LHCN-M2 (cell line): ENCODE data around the gene CRP. TPM values are rescaled to one million over a fixed set of nuclear protein-coding genes. Genes with fewer than 3 reads are reported as not detected.
"Not testable (repeated sequence)": the region's sequence is repeated elsewhere in the genome, so short reads cannot be mapped to it uniquely, and the experiment has no call there.

ENCODE experiments used
- DNase-seq: peaks from one replicate; pipeline ENCODE4 v3.0.0-alpha.2; 2012; ENCODE audit warnings: low read depth
- total RNA-seq: library from RNA; depleted of rRNA; stranded (reverse); fragments of >200 nt; gene quantifications from 2 replicates; pipeline ENCODE4 v1.2.3, GENCODE V29; 2014; rRNA removed

Gene CRP
- total RNA-seq, 1 experiment from 2014 or later, result not detected

DNA sequence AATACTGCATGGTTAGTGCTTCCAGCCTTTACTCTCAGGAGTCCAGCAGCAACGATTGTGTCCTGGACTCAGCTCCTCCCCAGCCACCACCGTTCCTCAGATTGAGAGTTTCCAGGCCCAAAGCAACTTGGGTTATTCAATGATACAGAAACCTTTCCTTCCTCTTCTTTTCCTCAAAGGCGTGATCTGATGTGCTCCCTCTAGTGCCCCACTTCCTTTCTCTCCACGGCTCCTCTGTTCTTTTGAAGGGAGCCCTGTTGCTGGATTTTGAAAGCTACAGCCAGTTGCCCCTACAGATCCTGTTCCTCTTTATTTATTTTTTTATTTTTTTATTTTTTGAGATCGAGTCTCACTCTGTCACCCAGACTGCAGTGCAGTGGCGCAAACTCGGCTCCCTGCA, 14.1 kb downstream of the CRP start:
- DNase-seq, result no peak

- no peak for DNase-seq
Measured at GRCh38 chr1:159699653-159700052, 14.7 kb downstream of the CRP start.

- no peak for DNase-seq
Measured at GRCh38 chr1:159699246-159699645, 15.1 kb downstream of the CRP start.

GRCh38 chr1:159687511-159687910, 26.9 kb downstream of the CRP start:
- no peak for DNase-seq

- DNase-seq, result no peak
Measured at GRCh38 chr1:159686599-159687299, 27.6 kb downstream of the CRP start.

GRCh38 chr1:159678939-159679338, 35.5 kb downstream of the CRP start:
- no peak for DNase-seq

DNA sequence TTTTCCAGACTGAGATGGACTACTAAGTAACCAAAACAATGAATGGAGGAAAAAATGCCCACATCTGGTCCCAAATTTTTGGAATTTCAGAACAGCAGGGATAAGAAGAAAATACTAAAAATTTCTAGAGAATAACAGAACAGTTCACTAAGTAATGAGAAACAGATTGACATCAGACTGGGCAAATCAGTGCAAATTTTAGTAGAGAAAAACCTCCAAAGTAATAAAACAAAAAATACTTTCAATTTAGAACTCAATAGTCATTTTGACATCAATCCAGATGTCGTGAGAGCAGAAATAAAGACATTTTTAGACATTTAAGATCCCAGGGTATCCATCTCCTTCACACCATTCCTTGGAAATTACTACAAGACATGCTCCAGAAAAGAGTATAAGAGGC, 39.3 kb downstream of the CRP start:
- DNase-seq, result no peak

- not testable (repeated sequence) for DNase-seq
Measured at GRCh38 chr1:159672390-159672789, 42.0 kb downstream of the CRP start.

DNA sequence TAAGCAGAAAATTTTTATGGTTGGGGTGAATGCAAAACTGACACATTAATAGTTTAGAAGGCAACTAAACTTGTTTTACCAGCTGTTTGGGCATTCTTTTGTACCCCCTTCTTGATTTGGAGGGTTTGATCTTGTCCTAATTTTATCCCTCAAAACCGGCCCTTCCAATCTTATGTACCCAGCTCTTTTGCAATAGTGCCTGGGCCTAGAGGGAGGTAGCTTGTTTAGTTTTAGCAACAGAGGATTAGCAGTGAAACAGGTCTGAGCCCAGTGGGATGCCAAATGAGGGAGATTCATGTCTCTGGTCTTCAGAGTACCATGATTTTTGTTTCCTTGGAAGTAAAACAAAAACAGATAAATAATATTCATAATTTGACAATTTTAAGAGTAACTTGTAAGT, 45.1 kb downstream of the CRP start:
- peak; percentile 7 for DNase-seq

- no peak for DNase-seq
Measured at GRCh38 chr1:159668739-159669138, 45.6 kb downstream of the CRP start.

- no peak for DNase-seq
Measured at GRCh38 chr1:159664247-159664646, 50.1 kb downstream of the CRP start.

DNA sequence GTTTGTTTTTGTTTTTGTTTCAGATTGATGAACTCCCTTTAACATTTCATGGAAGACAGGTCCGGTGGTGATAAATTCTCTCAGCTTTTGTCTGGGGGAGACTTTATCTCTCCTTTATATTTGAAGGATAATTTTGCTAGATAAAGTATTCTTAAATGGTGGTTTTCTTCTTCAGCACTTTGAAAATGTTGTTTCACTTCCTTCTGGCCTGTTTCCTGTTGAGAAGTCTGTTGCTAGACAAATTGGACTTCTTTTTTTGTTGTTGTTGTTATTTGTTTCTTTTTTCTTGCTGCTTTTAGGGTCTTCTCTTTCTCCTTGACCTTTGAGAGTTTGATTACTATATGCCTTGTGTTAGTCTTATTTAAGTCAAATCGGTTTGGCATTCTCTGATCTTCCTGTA, 50.8 kb downstream of the CRP start:
- no peak for DNase-seq

Other genes with a start within 250 kb of the CRP start
- not detected in 2 replicates for gene OR10J5, start 178.6 kb downstream of the CRP start, total RNA-seq
- gene APCS, start 126.8 kb downstream of the CRP start, total RNA-seq, result not detected in 2 replicates
- gene DUSP23, start 66.4 kb upstream of the CRP start, total RNA-seq, result 38.4 and 57.5 TPM in 2 replicates
- not detected in 2 replicates for gene FCRL6, start 87.8 kb upstream of the CRP start, total RNA-seq
- not detected in 2 replicates for gene SLAMF8, start 112.3 kb upstream of the CRP start, total RNA-seq
- gene VSIG8, start 148.1 kb upstream of the CRP start, total RNA-seq, result not detected in 2 replicates
- gene CFAP45, start 185.6 kb upstream of the CRP start, total RNA-seq, result 0.34 and 1.2 TPM in 2 replicates
- gene TAGLN2, start 210.9 kb upstream of the CRP start, total RNA-seq, result 294 and 366 TPM in 2 replicates
- gene IGSF9, start 231.0 kb upstream of the CRP start, total RNA-seq, result not detected in 2 replicates
- gene SLAMF9, start 239.6 kb upstream of the CRP start, total RNA-seq, result not detected in 2 replicates